GM23338 (cell line): Measurements from ENCODE around the gene PHF20. TPM values are rescaled to one million over a fixed set of nuclear protein-coding genes. Genes with fewer than 3 reads are reported as not detected.

Experiments used
- ATAC-seq: fragments of 200-7000 bp; cut with Tn5 transposase; 3 replicates; pipeline ENCODE4 v1.9.1; 2020
- DNase-seq: peaks from one replicate; pipeline ENCODE4 v3.0.0-alpha.2; 2015; ENCODE audit warnings: low spot score
- H2AFZ ChIP-seq: fragments of 200-600 bp; sonication (generic); 2 replicates; pipeline ENCODE4 v1.8.0; 2016; ENCODE audit warnings: antibody characterized with exemption, mild to moderate bottlenecking, moderate library complexity
- H3F3A ChIP-seq: fragments of 200-600 bp; sonication (generic); replicated peaks from 2 replicates; pipeline ENCODE4 v1.8.0; 2017; ENCODE audit warnings: antibody characterized with exemption, mixed run types, low read depth
- H3K27ac ChIP-seq: fragments of 200-600 bp; sonication (generic); 2 replicates; pipeline ENCODE4 v1.6.1; 2016; ENCODE audit warnings: low read depth
- H3K27me3 ChIP-seq: fragments of 200-600 bp; sonication (generic); 2 replicates; pipeline ENCODE4 v1.8.0; 2016; ENCODE audit warnings: mild to moderate bottlenecking, mixed run types, moderate library complexity; ENCODE audit not compliant: insufficient read depth
- H3K36me3 ChIP-seq: fragments of 200-600 bp; sonication (generic); 2 replicates; pipeline ENCODE4 v1.8.0; 2016; ENCODE audit warnings: mild to moderate bottlenecking; ENCODE audit not compliant: insufficient read depth
- H3K4me1 ChIP-seq: fragments of 200-600 bp; sonication (generic); 2 replicates; pipeline ENCODE4 v1.8.0; 2016; ENCODE audit warnings: mild to moderate bottlenecking, moderate library complexity; ENCODE audit not compliant: insufficient read depth
- H3K4me2 ChIP-seq: fragments of 200-600 bp; sonication (generic); 2 replicates; pipeline ENCODE4 v1.7.1; 2017; ENCODE audit warnings: mixed run types
- H3K4me3 ChIP-seq: fragments of 200-600 bp; sonication (generic); 2 replicates; pipeline ENCODE4 v1.6.1; 2016; ENCODE audit warnings: mixed run types
- H3K79me2 ChIP-seq: fragments of 200-600 bp; sonication (generic); replicated peaks from 2 replicates; pipeline ENCODE4 v1.8.0; 2017; ENCODE audit warnings: mild to moderate bottlenecking; ENCODE audit not compliant: insufficient read depth
- H3K9me2 ChIP-seq: fragments of 200-600 bp; sonication (generic); 2 replicates; pipeline ENCODE4 v1.8.0; 2017; ENCODE audit not compliant: insufficient read depth
- H4K20me1 ChIP-seq: fragments of 200-600 bp; sonication (generic); replicated peaks from 2 replicates; pipeline ENCODE4 v1.8.0; 2017; ENCODE audit warnings: mild to moderate bottlenecking; ENCODE audit not compliant: insufficient read depth
- H3K27ac Mint-ChIP-seq: 2 replicates; pipeline ENCODE4 v1.8.0; 2020; ENCODE audit warnings: inconsistent platforms, mild to moderate bottlenecking, moderate library complexity, mixed read lengths
- H3K27me3 Mint-ChIP-seq: 3 replicates; pipeline ENCODE4 v1.8.0; 2022; ENCODE audit warnings: low read depth, mild to moderate bottlenecking, moderate library complexity, mixed read lengths, inconsistent platforms; ENCODE audit not compliant: insufficient read depth, poor library complexity
- H3K36me3 Mint-ChIP-seq: 3 replicates; pipeline ENCODE4 v1.8.0; 2021; ENCODE audit warnings: low read depth, mild to moderate bottlenecking, inconsistent platforms, moderate library complexity, mixed read lengths
- H3K4me1 Mint-ChIP-seq: 3 replicates; pipeline ENCODE4 v1.8.0; 2020; ENCODE audit warnings: mild to moderate bottlenecking, inconsistent platforms, mixed read lengths
- H3K4me3 Mint-ChIP-seq: 3 replicates; pipeline ENCODE4 v1.8.0; 2021; ENCODE audit warnings: moderate library complexity, mild to moderate bottlenecking, inconsistent platforms, mixed read lengths
- H3K9me3 Mint-ChIP-seq: 3 replicates; pipeline ENCODE4 v1.8.0; 2020; ENCODE audit warnings: moderate library complexity, mild to moderate bottlenecking, inconsistent platforms, mixed read lengths
- CREB1 ChIP-seq: fragments of 250-450 bp; sonication (Bioruptor Pico); IDR thresholded peaks from 2 replicates; pipeline ENCODE4 v1.5.0; 2020; ENCODE audit warnings: low read depth, mild to moderate bottlenecking, moderate library complexity
- CTCF ChIP-seq, 2 experiments: fragments of 200-600 bp in 1 of 2; sonication (generic) in 1 of 2; conservative IDR thresholded peaks; 2 replicates each; pipeline versions ENCODE4 v1.5.1 to v1.6.1; 2016 to 2017; ENCODE audit warnings: antibody characterized with exemption in 2 of 2, low read depth in 2 of 2, mild to moderate bottlenecking in 2 of 2, moderate library complexity in 1 of 2
- ETS1 ChIP-seq: IDR thresholded peaks from 2 replicates; pipeline ENCODE4 v1.6.1; 2016; ENCODE audit warnings: antibody characterized with exemption
- EZH2 ChIP-seq: fragments of 200-600 bp; sonication (generic); IDR thresholded peaks from one replicate; pipeline ENCODE4 v1.8.0; 2017; ENCODE audit warnings: antibody characterized with exemption, mild to moderate bottlenecking, low read depth; ENCODE audit not compliant: unreplicated experiment
- EZH2phosphoT487 ChIP-seq: fragments of 200-600 bp; sonication (generic); IDR thresholded peaks from one replicate; pipeline ENCODE4 v1.8.1; 2018; ENCODE audit warnings: antibody characterized with exemption; ENCODE audit not compliant: unreplicated experiment
- JUNB ChIP-seq: IDR thresholded peaks from one replicate; pipeline ENCODE4 v1.6.1; 2016; ENCODE audit warnings: antibody characterized with exemption; ENCODE audit not compliant: unreplicated experiment
- NANOG ChIP-seq: IDR thresholded peaks from 2 replicates; pipeline ENCODE4 v1.6.1; 2016; ENCODE audit warnings: antibody characterized with exemption, borderline replicate concordance
- POLR2AphosphoS5 ChIP-seq: IDR thresholded peaks from 2 replicates; pipeline ENCODE4 v1.6.1; 2016; ENCODE audit warnings: antibody characterized with exemption, low read depth
- REST ChIP-seq: IDR thresholded peaks from one replicate; pipeline ENCODE4 v1.6.1; 2018; ENCODE audit warnings: antibody characterized with exemption; ENCODE audit not compliant: unreplicated experiment
- STAT1 ChIP-seq: IDR thresholded peaks from one replicate; pipeline ENCODE4 v1.6.1; 2016; ENCODE audit warnings: antibody characterized with exemption; ENCODE audit not compliant: unreplicated experiment
- ZNF114 ChIP-seq: fragments of 250-450 bp; sonication (Bioruptor Pico); IDR thresholded peaks from 2 replicates; pipeline ENCODE4 v1.5.0; 2020; ENCODE audit warnings: mild to moderate bottlenecking, moderate library complexity
- ZNF331 ChIP-seq: fragments of 250-450 bp; sonication (Bioruptor Pico); IDR thresholded peaks from 2 replicates; pipeline ENCODE4 v1.5.0; 2020; ENCODE audit warnings: low read depth, mild to moderate bottlenecking, moderate library complexity
- ZNF462 ChIP-seq: fragments of 250-450 bp; sonication (Bioruptor Pico); IDR thresholded peaks from 2 replicates; pipeline ENCODE4 v1.5.0; 2020; ENCODE audit warnings: mild to moderate bottlenecking, moderate library complexity
- polyA plus RNA-seq: library from polyadenylated mRNA; unstranded; fragments of >200 nt; fragmentation: Nextera tagmentation; extraction: Ambion mirVana; gene quantifications from 2 replicates; pipeline ENCODE4 v1.2.1, GENCODE V29; 2016
- total RNA-seq: library from RNA; depleted of rRNA; stranded (reverse); fragments of >200 nt; shearing (Covaris generic); gene quantifications from 2 replicates; pipeline ENCODE4 v1.2.3, GENCODE V29; 2014

Gene PHF20
- total and polyA plus RNA-seq, 2 experiments from 2014 or later: 71.8 to 103 TPM

GRCh38 chr20:35806075-35806474 is 34.3 kb downstream of the PHF20 start:
- no peak for TF ChIP-seq ZNF462 (CRISPR knock-in tag)
- TF ChIP-seq CREB1 (CRISPR knock-in tag): no peak
- no peak for TF ChIP-seq JUNB
- no peak for TF ChIP-seq POLR2AphosphoS5
- TF ChIP-seq ETS1: no peak
- no peak for TF ChIP-seq ZNF331 (CRISPR knock-in tag)
- TF ChIP-seq REST: no peak
- TF ChIP-seq NANOG: no peak
- no peak for TF ChIP-seq STAT1
- no peak for TF ChIP-seq ZNF114 (CRISPR knock-in tag)
- no peak for TF ChIP-seq CTCF (conservative IDR thresholded peaks at IDR 0.05; ENCODE audit: low read depth in 2 of 2)
- no peak for TF ChIP-seq EZH2phosphoT487
- no peak for TF ChIP-seq EZH2

More at GRCh38 chr20:35806075-35806474, 34.3 kb downstream of the PHF20 start:
- peaks cover under 1% of the 10 kb centered on the region for H3K27me3 Mint-ChIP-seq
- Histone ChIP-seq H3K9me2 (no peaks in the 10 kb centered on the region), H3K36me3 (peaks cover 14% of the 10 kb centered on the region), H3K27me3 (no peaks in the 10 kb centered on the region), H2AFZ (no peak overlapping the region), H3K4me1 (no peaks in the 10 kb centered on the region), H3F3A (no peaks in the 10 kb centered on the region), H3K27ac (no peak overlapping the region), H3K4me3 (no peak overlapping the region), H3K4me2 (no peak overlapping the region), H4K20me1 (peaks cover 20% of the 10 kb centered on the region; the same call in 1 of the 2 replicates), H3K79me2 (peaks cover 54% of the 10 kb centered on the region)
- DNase-seq: no peak
- ATAC-seq: no peak
- H3K9me3 Mint-ChIP-seq: no peaks in the 10 kb centered on the region
- H3K36me3 Mint-ChIP-seq: peaks cover 39% of the 10 kb centered on the region
- H3K4me1 Mint-ChIP-seq: peaks cover 2% of the 10 kb centered on the region; the same call in 1 of the 3 replicates
- no peak overlapping the region for H3K4me3 Mint-ChIP-seq
- H3K27ac Mint-ChIP-seq: no peak overlapping the region
